ENCODE data around the gene LPP.
"Not testable (repeated sequence)": the region's sequence is repeated elsewhere in the genome, so short reads cannot be mapped to it uniquely, and the experiment has no call there.

Gene LPP

DNA sequence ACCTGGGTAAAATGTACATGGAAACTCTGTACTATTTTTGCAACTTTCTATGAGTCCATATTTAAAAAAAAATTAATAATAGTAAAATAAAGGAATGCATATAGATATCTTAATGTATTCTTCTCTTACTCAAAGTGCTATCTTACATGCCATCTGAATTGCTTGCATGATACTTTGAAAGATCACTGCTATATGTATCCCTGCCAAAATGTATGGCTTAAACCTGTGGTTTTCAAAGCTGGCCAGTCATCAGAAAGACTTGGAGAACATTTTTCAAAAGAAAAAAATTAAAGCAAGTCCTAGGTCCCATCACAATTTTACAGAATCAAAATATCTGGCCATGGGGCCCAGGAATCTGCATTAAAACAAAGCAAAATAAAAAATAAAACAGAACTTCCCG, 262.1 kb downstream of the LPP start:
- DNase-seq: no peak

- DNase-seq: no peak
Observed at GRCh38 chr3:188417271-188417696, 263.3 kb downstream of the LPP start.

GRCh38 chr3:188417766-188418165, 263.8 kb downstream of the LPP start:
- DNase-seq: no peak

GRCh38 chr3:188421151-188421821, 267.3 kb downstream of the LPP start:
- DNase-seq: no peak

DNA sequence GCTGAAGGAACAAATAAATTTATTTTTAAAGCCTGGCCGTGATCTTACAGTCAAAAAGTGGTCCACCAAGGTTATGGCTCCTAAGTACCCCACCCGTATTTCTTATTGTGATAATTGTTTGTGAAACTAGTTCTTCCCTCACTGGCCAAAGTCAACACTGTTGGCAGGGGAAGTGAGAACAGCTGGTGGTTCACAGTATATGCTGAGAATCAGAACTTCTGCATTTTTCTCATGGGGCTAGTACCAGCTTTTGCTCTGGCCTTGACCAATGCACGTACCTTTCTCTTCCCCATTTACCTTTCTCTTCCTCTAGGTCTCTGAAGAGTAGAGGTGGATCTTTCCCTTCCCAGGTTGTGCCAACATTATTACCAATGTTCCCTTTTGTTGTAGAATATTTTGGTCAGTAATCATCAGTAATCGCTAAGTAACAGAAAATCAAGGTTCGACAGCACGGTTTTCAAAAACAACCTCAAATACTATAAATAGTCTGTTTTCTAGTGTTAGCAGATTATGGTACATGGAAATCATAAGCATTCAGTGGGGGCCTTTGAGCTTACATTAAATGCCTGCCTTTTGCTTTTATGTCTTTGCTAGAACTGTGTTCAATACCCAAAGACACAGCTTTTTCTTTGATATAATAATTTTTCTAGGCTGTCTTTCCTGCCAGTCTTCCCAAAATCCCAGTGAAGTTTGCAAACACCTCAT, 268.0 kb downstream of the LPP start:
- DNase-seq: no peak

- DNase-seq: not testable (repeated sequence)
Observed at GRCh38 chr3:188427981-188428380, 274.0 kb downstream of the LPP start.

DNA sequence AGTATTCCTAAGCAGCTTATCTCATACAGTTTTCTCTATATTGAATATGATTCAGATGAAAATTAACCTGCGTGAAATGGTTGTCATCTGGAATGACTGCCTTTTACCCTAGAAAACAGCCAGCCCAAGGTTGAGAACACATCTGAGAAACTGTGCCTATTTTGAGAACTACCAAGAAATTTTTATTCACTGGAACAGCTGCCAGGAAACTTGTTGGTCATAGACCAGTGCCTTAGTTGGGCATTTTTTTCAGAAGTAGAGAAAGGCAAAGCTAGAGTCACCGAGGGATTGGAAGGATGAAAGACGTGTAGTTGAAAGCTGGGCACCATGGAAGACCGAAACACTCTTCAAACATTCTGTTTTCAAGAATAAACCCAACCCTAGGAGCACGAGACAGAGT, 277.1 kb downstream of the LPP start:
- no peak for DNase-seq

GRCh38 chr3:188431553-188431952, 277.6 kb downstream of the LPP start:
- no peak for DNase-seq

- no peak for DNase-seq
Observed at GRCh38 chr3:188432802-188433520, 279.0 kb downstream of the LPP start.

GRCh38 chr3:188433521-188434150, 279.7 kb downstream of the LPP start:
- no peak for DNase-seq

GRCh38 chr3:188434594-188434993, 280.6 kb downstream of the LPP start:
- no peak for DNase-seq

DNA sequence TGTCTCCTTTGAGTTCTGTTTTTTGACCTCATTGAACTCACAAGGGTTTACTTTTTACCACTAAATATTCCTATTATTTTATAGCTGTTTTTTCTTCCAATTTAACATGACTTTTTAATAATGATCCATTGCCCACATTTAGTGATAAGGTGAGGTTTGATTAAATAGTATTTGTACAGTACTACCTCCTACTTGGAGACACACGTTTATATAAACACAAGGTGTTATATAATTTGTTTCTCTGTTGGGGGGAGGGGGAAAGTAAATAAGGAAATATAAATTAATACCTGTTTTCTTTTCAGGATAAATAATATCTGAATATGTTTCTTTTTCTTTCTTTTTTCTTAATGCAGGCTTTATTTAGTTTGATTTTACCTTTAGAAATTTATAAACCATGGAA, 281.3 kb downstream of the LPP start:
- DNase-seq: no peak

DNA sequence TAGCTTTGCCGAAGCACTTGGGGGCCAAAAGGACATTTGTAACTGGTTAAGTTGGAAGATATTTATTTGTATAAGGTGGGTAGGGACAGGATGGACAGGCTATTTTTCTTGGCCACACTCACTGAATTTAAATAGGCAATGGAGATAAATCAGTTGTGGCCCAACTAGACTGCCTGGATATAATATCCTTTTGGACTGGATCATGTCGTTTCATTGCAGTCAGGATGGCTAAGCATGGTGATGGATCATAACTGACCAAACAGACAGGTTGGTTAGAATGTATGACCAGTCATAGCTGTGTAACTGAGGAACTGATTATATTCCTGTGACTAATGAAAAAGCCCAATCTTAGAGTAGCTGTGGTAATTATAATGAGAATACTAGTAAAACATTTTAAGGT, 284.0 kb downstream of the LPP start:
- no peak for DNase-seq

GRCh38 chr3:188439080-188439479, 285.1 kb downstream of the LPP start:
- DNase-seq: no peak

DNA sequence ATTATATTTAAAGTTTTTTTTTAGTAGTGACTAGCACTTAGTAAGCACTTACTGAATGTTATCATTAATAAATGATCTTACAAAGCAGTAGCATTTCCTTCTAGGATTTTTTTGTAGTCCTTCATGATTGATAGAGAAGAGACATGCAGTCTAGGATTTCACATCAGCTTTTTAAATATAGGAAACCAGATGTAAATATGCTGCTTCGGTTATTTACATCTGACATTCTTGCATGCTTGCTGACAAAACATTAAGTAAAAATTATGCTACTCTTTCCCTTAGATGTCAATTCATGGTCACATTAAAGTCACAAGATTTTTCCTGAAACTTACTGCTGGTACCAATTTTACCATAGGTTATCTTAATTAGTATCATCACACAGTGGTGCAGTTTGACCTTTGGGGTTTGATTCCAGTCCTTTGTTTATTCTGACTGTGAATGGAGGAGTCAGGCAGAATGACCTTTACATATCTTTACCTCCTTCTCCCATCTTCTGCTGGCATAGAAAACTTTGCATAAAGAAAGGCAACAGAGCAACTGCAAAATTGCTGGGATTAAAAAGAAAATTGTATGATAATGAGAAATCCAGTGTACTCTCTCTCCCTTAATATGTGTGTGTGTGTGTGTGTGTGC, 286.5 kb downstream of the LPP start:
- DNase-seq: no peak

- DNase-seq: no peak
Observed at GRCh38 chr3:188442430-188442829, 288.5 kb downstream of the LPP start.

- not testable (repeated sequence) for DNase-seq
Observed at GRCh38 chr3:188445175-188445574, 291.2 kb downstream of the LPP start.

GRCh38 chr3:188446014-188446413, 292.1 kb downstream of the LPP start:
- DNase-seq: no peak

GRCh38 chr3:188446766-188447165, 292.8 kb downstream of the LPP start:
- DNase-seq: no peak

- DNase-seq: no peak
Observed at GRCh38 chr3:188448813-188449212, 294.9 kb downstream of the LPP start.

DNA sequence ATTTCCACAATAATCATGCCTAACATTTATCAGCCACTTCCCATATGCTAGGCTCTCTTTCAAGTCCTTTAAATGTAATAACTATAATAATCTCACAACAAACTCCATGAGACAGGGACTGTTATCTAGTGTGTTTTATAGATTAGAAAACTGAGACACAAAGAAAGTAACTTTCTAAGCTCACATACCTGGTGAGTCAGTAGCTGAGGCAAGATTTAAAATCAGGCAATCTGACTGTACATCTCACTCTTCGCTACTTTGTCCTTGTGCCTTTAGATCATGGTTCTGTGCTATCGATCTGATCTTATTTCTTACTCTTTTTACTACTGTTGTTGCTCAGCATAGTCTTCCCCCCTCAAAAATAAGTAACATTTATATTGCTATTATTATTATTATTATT, 295.5 kb downstream of the LPP start:
- DNase-seq: no peak

DNA sequence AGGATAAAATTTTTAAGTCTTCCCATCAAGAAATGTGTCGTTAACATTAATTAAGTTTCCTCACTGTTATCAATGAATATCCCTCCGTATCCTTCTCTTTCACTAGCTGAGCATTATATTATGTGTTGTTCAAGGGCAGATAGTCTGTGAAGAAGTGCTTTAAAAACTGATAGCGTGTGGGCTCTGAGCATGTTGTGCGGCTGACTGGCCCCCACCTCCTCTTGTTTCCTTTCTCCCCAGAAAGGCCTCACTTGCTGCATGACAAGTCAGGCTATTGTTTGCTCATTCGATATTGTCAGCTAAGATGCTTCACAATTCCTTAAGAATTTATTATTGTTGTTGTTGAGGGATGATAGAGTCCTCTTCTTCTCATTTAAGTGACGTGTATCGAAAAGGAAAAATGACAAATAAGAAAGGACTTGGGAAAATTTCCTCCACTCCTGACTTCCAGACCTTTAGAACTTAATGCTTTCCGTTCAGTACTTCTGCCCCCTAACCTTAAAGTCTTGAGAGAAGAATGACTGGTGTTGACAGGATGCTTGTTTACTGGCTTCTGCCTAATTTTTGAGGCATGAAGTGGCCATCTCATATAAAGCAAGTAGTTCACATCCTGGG, 298.3 kb downstream of the LPP start:
- DNase-seq: no peak
